GM12878 (cell line): ENCODE results near the gene HACE1. TPM values are rescaled to one million over a fixed set of nuclear protein-coding genes. Genes with fewer than 3 reads are reported as not detected.

Experiments
- BRCA1 ChIP-seq: IDR thresholded peaks from 2 replicates; pipeline ENCODE4 v1.6.1; 2011; ENCODE audit warnings: low read depth, low read length, improper control_type of control experiment
- POLR2A ChIP-seq: IDR thresholded peaks from 2 replicates; pipeline ENCODE4 v1.6.1; 2011; ENCODE audit warnings: low read depth, mild to moderate bottlenecking, low read length
- RB1 ChIP-seq: fragments of 450-650 bp; formaldehyde crosslinking; IDR thresholded peaks from 2 replicates; pipeline ENCODE4 v1.6.1; 2017; ENCODE audit warnings: mild to moderate bottlenecking, borderline replicate concordance
- WRNIP1 ChIP-seq: IDR thresholded peaks from 2 replicates; pipeline ENCODE4 v1.6.1; 2011; ENCODE audit warnings: low read depth, low read length, improper control_type of control experiment, borderline replicate concordance
- polyA plus RNA-seq, 11 experiments: library from polyadenylated mRNA; depleted of rRNA in 4 of 11; unstranded in 6 of 11; stranded (reverse) in 5 of 11; fragments of >200 nt; fragmentation: Nextera tagmentation in 4 of 11; fragmentation: Illumina TruSeq in 1 of 11; extraction: Ambion mirVana in 4 of 11; extraction: Trizol in 1 of 11; gene quantifications; 1 replicate in 1 of 11; 2 replicates in 10 of 11; pipeline versions ENCODE4 v1.2.1 to v1.2.3, GENCODE V29; 2011 to 2016; ENCODE audit warnings: inconsistent platforms in 2 of 11, missing spikeins in 2 of 11, low read depth in 1 of 11
- total RNA-seq, 4 experiments: library from RNA; depleted of rRNA in 3 of 4; stranded (reverse); fragments of >200 nt in 3 of 4; fragmentation: Illumina TruSeq in 1 of 4; extraction: Trizol in 1 of 4; gene quantifications; 2 replicates each; pipeline versions ENCODE4 v1.2.1 to v1.2.3, GENCODE V29; 2013 to 2021
- TF ChIP-seq, protein P1 (sequence below): fragments of 450-650 bp; IDR thresholded peaks from 2 replicates; pipeline ENCODE4 v1.6.1; 2016; ENCODE audit warnings: mild to moderate bottlenecking, moderate library complexity, borderline replicate concordance
- TF ChIP-seq, protein P2 (sequence below): fragments of 450-650 bp; IDR thresholded peaks from 2 replicates; pipeline ENCODE4 v1.6.1; 2018; ENCODE audit warnings: mild to moderate bottlenecking, low read depth, moderate library complexity; ENCODE audit not compliant: partially characterized antibody
- TF ChIP-seq, protein P3 (sequence below): IDR thresholded peaks from 2 replicates; pipeline ENCODE4 v1.6.1; 2011; ENCODE audit warnings: borderline replicate concordance, low read depth, mild to moderate bottlenecking, moderate library complexity, mixed read lengths, low read length; ENCODE audit not compliant: insufficient read depth; ENCODE audit errors: extremely low read length

The HACE1 gene
- total and polyA plus RNA-seq, 10 of the 15 experiments (the other 5 are each of a cell fraction or from before 2014, with no cell fraction given), result 1.6 to 16.9 (median 5.6) TPM

DNA sequence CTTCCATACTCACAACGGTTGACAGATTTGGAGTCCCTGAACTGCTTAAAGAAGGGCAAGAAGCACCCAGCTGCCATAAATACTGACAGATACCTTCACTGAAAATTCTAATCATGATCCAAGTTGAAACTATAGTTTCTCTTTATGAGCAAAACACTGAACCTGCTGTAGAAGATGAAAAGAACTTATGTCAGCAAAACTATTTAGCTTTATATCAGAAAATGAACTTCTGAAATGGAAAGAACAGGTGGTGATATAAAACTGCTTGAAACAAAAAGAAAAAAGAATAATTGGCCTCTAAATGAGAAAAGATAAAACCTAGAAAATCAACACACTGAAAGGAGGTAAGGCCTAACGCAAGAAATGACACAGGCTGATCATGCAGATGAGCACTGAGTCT is 72.4 kb downstream of the HACE1 start (continued):
- TF ChIP-seq, protein P1, sequence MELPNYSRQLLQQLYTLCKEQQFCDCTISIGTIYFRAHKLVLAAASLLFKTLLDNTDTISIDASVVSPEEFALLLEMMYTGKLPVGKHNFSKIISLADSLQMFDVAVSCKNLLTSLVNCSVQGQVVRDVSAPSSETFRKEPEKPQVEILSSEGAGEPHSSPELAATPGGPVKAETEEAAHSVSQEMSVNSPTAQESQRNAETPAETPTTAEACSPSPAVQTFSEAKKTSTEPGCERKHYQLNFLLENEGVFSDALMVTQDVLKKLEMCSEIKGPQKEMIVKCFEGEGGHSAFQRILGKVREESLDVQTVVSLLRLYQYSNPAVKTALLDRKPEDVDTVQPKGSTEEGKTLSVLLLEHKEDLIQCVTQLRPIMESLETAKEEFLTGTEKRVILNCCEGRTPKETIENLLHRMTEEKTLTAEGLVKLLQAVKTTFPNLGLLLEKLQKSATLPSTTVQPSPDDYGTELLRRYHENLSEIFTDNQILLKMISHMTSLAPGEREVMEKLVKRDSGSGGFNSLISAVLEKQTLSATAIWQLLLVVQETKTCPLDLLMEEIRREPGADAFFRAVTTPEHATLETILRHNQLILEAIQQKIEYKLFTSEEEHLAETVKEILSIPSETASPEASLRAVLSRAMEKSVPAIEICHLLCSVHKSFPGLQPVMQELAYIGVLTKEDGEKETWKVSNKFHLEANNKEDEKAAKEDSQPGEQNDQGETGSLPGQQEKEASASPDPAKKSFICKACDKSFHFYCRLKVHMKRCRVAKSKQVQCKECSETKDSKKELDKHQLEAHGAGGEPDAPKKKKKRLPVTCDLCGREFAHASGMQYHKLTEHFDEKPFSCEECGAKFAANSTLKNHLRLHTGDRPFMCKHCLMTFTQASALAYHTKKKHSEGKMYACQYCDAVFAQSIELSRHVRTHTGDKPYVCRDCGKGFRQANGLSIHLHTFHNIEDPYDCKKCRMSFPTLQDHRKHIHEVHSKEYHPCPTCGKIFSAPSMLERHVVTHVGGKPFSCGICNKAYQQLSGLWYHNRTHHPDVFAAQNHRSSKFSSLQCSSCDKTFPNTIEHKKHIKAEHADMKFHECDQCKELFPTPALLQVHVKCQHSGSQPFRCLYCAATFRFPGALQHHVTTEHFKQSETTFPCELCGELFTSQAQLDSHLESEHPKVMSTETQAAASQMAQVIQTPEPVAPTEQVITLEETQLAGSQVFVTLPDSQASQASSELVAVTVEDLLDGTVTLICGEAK, result no peak
- TF ChIP-seq BRCA1, result no peak
- TF ChIP-seq, protein P2, sequence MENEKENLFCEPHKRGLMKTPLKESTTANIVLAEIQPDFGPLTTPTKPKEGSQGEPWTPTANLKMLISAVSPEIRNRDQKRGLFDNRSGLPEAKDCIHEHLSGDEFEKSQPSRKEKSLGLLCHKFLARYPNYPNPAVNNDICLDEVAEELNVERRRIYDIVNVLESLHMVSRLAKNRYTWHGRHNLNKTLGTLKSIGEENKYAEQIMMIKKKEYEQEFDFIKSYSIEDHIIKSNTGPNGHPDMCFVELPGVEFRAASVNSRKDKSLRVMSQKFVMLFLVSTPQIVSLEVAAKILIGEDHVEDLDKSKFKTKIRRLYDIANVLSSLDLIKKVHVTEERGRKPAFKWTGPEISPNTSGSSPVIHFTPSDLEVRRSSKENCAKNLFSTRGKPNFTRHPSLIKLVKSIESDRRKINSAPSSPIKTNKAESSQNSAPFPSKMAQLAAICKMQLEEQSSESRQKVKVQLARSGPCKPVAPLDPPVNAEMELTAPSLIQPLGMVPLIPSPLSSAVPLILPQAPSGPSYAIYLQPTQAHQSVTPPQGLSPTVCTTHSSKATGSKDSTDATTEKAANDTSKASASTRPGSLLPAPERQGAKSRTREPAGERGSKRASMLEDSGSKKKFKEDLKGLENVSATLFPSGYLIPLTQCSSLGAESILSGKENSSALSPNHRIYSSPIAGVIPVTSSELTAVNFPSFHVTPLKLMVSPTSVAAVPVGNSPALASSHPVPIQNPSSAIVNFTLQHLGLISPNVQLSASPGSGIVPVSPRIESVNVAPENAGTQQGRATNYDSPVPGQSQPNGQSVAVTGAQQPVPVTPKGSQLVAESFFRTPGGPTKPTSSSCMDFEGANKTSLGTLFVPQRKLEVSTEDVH, result no peak
- TF ChIP-seq RB1, result no peak
- TF ChIP-seq, protein P3, sequence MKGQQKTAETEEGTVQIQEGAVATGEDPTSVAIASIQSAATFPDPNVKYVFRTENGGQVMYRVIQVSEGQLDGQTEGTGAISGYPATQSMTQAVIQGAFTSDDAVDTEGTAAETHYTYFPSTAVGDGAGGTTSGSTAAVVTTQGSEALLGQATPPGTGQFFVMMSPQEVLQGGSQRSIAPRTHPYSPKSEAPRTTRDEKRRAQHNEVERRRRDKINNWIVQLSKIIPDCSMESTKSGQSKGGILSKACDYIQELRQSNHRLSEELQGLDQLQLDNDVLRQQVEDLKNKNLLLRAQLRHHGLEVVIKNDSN, result no peak
- TF ChIP-seq POLR2A, result no peak
- TF ChIP-seq WRNIP1, result no peak
